Naive thymus-derived CD4-positive, alpha-beta T cell (primary cell): ENCODE data around the gene SAMD9. TPM values are rescaled to one million over a fixed set of nuclear protein-coding genes. Genes with fewer than 3 reads are reported as not detected.
"Not testable (repeated sequence)": the region's sequence is repeated elsewhere in the genome, so short reads cannot be mapped to it uniquely, and the experiment has no call there.

Source experiments
- ATAC-seq: fragments of 150-1000 bp; cut with Tn5 transposase; 2 replicates; pipeline ENCODE4 v1.10.0; 2021; ENCODE audit warnings: mild to moderate bottlenecking, moderate library complexity
- CTCF ChIA-PET: fragments of 350-600 bp; sonication (Branson Sonifier 250); formaldehyde crosslinking; loops from one replicate; lab custom pipeline; 2021; ENCODE audit warnings: antibody characterized with exemption; lab: Charles Lee
- POLR2A ChIA-PET: fragments of 350-600 bp; sonication (Branson Sonifier 250); formaldehyde crosslinking; loops from one replicate; lab custom pipeline; 2021; ENCODE audit warnings: antibody characterized with exemption, inconsistent platforms; lab: Charles Lee
- DNase-seq, 9 donors: peaks; one replicate each; pipeline versions ENCODE4 v3.0.0 to v3.0.0-alpha.2; 2020 to 2022; ENCODE audit warnings: mixed read lengths in 1 of 9
- H3K27ac ChIP-seq: one replicate; pipeline ENCODE4 v1.7.0; 2013; ENCODE audit warnings: mild to moderate bottlenecking, low read depth, low read length, moderate library complexity
- H3K27me3 ChIP-seq, 2 donors: one replicate each; pipeline ENCODE4 v1.7.0; 2013; ENCODE audit warnings: low read length in 2 of 2, mild to moderate bottlenecking in 2 of 2, moderate library complexity in 2 of 2; ENCODE audit not compliant: control insufficient read depth in 2 of 2, insufficient read depth in 2 of 2
- H3K36me3 ChIP-seq, 3 experiments: 1 replicate in 2 of 3; 2 replicates in 1 of 3; pipeline ENCODE4 v1.7.0; 2013; ENCODE audit warnings: low read length in 3 of 3, mild to moderate bottlenecking in 3 of 3, moderate library complexity in 1 of 3; ENCODE audit not compliant: insufficient read depth in 3 of 3, control insufficient read depth in 2 of 3
- H3K4me1 ChIP-seq, 2 donors: one replicate each; pipeline ENCODE4 v1.7.0; 2013; ENCODE audit warnings: low read length in 2 of 2, mild to moderate bottlenecking in 2 of 2, moderate library complexity in 1 of 2; ENCODE audit not compliant: control insufficient read depth in 2 of 2, insufficient read depth in 2 of 2
- H3K4me3 ChIP-seq: 2 replicates; pipeline ENCODE4 v1.7.0; 2013; ENCODE audit warnings: mild to moderate bottlenecking, low read length
- H3K9me3 ChIP-seq, 3 experiments: 1 replicate in 2 of 3; 2 replicates in 1 of 3; pipeline ENCODE4 v1.7.0; 2013; ENCODE audit warnings: low read length in 3 of 3; ENCODE audit not compliant: control insufficient read depth in 2 of 3
- H3K27ac Mint-ChIP-seq, 9 donors: one replicate each; pipeline ENCODE4 v1.8.0; 2020 to 2022; ENCODE audit warnings: mixed read lengths in 9 of 9, mild to moderate bottlenecking in 8 of 9, moderate library complexity in 5 of 9, inconsistent platforms in 2 of 9
- H3K27me3 Mint-ChIP-seq, 5 donors: one replicate each; pipeline ENCODE4 v1.8.0; 2021 to 2022; ENCODE audit warnings: mixed read lengths in 5 of 5, mild to moderate bottlenecking in 1 of 5
- H3K36me3 Mint-ChIP-seq, 5 donors: one replicate each; pipeline ENCODE4 v1.8.0; 2020 to 2022; ENCODE audit warnings: mixed read lengths in 5 of 5, mild to moderate bottlenecking in 3 of 5, inconsistent platforms in 1 of 5
- H3K4me1 Mint-ChIP-seq, 7 donors: one replicate each; pipeline ENCODE4 v1.8.0; 2020 to 2022; ENCODE audit warnings: mixed read lengths in 7 of 7, mild to moderate bottlenecking in 3 of 7, inconsistent platforms in 1 of 7
- H3K4me3 Mint-ChIP-seq, 10 donors: one replicate each; pipeline ENCODE4 v1.8.0; 2020 to 2022; ENCODE audit warnings: mild to moderate bottlenecking in 10 of 10, mixed read lengths in 10 of 10, moderate library complexity in 6 of 10, inconsistent platforms in 2 of 10
- H3K9me3 Mint-ChIP-seq, 11 donors: one replicate each; pipeline ENCODE4 v1.8.0; 2020 to 2022; ENCODE audit warnings: mixed read lengths in 11 of 11, mild to moderate bottlenecking in 4 of 11, inconsistent platforms in 1 of 11, moderate library complexity in 1 of 11
- intact Hi-C, 2 donors: fragments of 100-400 bp; cut with micrococcal nuclease; formaldehyde crosslinking; loops; one replicate each; pipeline ENCODE4 v1.15.1; 2023
- polyA plus RNA-seq, 2 donors: library from polyadenylated mRNA; unstranded; fragments of 300-500 nt; fragmentation: Illumina TruSeq; gene quantifications; one replicate each; pipeline ENCODE4 v1.2.3, GENCODE V29; 2021
- total RNA-seq, 6 experiments: library from RNA in 5 of 6; stranded (reverse) in 5 of 6; gene quantifications; 1 replicate in 5 of 6; 2 replicates in 1 of 6; pipeline ENCODE4 v1.2.3 and lab custom pipeline; 2021 to 2026

The SAMD9 gene
- total and polyA plus RNA-seq, 7 experiments from 2014 or later: 20.9 to 61.6 (median 27.4) TPM

DNA sequence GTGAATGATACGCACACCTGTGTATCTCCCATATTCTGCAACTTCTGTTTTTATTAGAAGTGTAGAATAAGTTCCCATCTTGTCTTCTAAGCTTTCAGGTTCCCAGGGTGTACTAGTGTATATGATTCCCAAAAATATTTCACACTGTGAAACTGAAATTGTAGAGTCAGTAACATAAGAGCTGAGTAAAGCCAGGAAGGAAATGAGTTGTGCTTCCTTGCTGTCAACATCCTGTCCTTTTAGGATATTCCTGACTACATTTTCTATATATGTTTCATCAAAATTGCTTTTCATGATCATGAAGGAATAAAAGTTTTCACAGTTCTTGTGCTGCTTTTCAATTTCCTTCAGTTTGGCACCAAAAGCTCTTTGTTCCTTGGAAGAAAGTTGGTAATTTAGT lies 15.2 kb upstream of the SAMD9 start:
- Mint-ChIP-seq H3K36me3 (peaks cover 25 to 93% (median 41%) of the 10 kb centered on the region in 5 donors), H3K27me3 (no peaks in the 10 kb centered on the region), H3K4me1 (no peaks in the 10 kb centered on the region), H3K9me3 (peaks cover 14 to 97% (median 59%) of the 10 kb centered on the region in 11 donors), H3K27ac (no peak overlapping the region), H3K4me3 (no peak overlapping the region)
- Histone ChIP-seq H3K36me3 (peaks cover 10 to 30% (median 14%) of the 10 kb centered on the region in 3 experiments), H3K9me3 (peaks cover 0 to 71% (median 28%) of the 10 kb centered on the region in 3 experiments), H3K4me1 (no peaks in the 10 kb centered on the region), H3K27me3 (no peaks in the 10 kb centered on the region), H3K27ac (no peak overlapping the region), H3K4me3 (no peak overlapping the region)
- no peak for DNase-seq
- CTCF ChIA-PET: interaction anchor here (1.2 kb wide), 1 partner anchor 12 kb away, joined by 3 read pairs; no protein-coding TSS in a partner anchor
- POLR2A ChIA-PET: interaction anchor here (1.0 kb wide), 1 partner anchor 10 kb away, joined by 4 read pairs; no protein-coding TSS in a partner anchor
- no peak for ATAC-seq
- intact Hi-C loops: no loop called here

DNA sequence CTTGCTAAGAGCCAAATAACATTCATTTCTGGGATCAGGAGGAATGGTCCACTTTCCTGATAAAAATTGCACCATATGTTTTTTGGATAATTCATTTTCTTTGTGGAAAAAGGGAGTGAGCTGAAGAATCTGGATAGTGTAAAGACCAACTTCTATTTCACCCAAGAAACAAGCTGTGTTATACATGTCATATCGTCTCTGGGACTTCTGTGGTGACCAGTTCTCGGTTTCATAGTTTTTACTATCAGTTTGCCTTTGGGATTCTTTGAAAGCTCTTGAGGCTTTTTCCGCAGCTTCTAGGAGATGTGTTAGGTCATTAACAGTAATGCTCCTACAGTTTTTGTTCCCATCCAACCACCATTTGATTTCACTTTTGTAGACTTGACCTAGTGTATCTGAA lies 14.4 kb upstream of the SAMD9 start:
- Histone ChIP-seq H3K36me3 (peaks cover 6 to 25% (median 12%) of the 10 kb centered on the region in 3 experiments), H3K9me3 (peaks cover 0 to 72% (median 28%) of the 10 kb centered on the region in 3 experiments), H3K27me3 (no peaks in the 10 kb centered on the region), H3K4me1 (no peaks in the 10 kb centered on the region), H3K27ac (no peak overlapping the region), H3K4me3 (no peak overlapping the region)
- Mint-ChIP-seq H3K4me1 (no peaks in the 10 kb centered on the region), H3K27ac (no peak overlapping the region), H3K4me3 (no peak overlapping the region), H3K36me3 (peaks cover 24 to 89% (median 36%) of the 10 kb centered on the region in 5 donors), H3K9me3 (peaks cover 13 to 100% (median 59%) of the 10 kb centered on the region in 11 donors), H3K27me3 (no peaks in the 10 kb centered on the region)
- intact Hi-C loops: no loop called here
- ATAC-seq (no peak), DNase-seq (no peak)
- CTCF ChIA-PET: interaction anchor here (1.2 kb wide), 1 partner anchor 13 kb away, joined by 3 read pairs; no protein-coding TSS in a partner anchor
- POLR2A ChIA-PET: interaction anchor here (0.6 to 1.0 kb wide), 2 partner anchors 11 to 14 kb away, joined by 3 to 4 read pairs; partner anchors contain the start of gene SAMD9

DNA sequence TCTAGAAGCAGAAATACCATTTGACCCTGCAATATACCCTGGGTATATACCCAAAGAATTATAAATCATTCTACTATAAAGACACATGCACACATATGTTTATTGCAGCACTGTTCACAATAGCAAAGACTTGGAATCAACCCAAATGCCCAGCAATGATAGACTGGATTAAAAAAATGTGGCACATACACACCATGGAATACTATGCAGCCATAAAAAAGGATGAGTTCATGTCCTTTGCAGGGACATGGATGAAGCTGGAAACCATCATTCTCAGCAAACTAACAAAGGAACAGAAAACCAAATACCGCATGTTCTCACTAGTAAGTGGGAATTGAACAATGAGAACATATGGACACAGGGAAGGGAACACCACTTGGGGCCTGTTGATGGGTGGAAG lies 9.2 kb upstream of the SAMD9 start:
- CTCF ChIA-PET, H3K4me3 ChIP-seq, H3K27me3 Mint-ChIP-seq, H3K27me3 ChIP-seq, POLR2A ChIA-PET, ATAC-seq, H3K27ac ChIP-seq, intact Hi-C loops, DNase-seq, H3K4me3 Mint-ChIP-seq, H3K27ac Mint-ChIP-seq, H3K36me3 ChIP-seq, H3K4me1 ChIP-seq, H3K4me1 Mint-ChIP-seq: not testable (repeated sequence)
- Mint-ChIP-seq H3K36me3 (peaks cover 23 to 88% (median 25%) of the 10 kb centered on the region in 5 donors), H3K9me3 (peaks cover 23 to 97% (median 58%) of the 10 kb centered on the region in 11 donors)
- H3K9me3 ChIP-seq: peaks cover 0 to 38% (median 0%) of the 10 kb centered on the region in 3 experiments

DNA sequence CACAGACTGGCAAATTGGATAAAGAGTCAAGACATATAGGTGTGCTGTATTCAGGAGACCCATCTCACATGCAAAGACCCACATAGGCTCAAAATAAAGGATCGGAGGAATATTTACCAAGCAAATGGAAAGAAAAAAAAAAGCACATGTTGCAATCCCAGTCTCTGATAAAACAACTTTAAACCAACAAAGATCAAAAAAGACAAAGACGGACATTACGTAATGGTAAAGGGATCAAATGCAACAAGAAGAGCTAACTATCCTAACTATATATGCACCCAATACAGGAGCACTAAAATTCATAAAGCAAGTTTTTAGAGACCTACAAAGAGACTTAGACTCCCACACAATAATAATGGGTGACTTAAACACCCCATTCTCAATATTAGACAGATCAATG lies 5.8 kb upstream of the SAMD9 start:
- H3K9me3 Mint-ChIP-seq: peaks cover 14 to 77% (median 46%) of the 10 kb centered on the region in 11 donors
- DNase-seq: not testable (repeated sequence)

DNA sequence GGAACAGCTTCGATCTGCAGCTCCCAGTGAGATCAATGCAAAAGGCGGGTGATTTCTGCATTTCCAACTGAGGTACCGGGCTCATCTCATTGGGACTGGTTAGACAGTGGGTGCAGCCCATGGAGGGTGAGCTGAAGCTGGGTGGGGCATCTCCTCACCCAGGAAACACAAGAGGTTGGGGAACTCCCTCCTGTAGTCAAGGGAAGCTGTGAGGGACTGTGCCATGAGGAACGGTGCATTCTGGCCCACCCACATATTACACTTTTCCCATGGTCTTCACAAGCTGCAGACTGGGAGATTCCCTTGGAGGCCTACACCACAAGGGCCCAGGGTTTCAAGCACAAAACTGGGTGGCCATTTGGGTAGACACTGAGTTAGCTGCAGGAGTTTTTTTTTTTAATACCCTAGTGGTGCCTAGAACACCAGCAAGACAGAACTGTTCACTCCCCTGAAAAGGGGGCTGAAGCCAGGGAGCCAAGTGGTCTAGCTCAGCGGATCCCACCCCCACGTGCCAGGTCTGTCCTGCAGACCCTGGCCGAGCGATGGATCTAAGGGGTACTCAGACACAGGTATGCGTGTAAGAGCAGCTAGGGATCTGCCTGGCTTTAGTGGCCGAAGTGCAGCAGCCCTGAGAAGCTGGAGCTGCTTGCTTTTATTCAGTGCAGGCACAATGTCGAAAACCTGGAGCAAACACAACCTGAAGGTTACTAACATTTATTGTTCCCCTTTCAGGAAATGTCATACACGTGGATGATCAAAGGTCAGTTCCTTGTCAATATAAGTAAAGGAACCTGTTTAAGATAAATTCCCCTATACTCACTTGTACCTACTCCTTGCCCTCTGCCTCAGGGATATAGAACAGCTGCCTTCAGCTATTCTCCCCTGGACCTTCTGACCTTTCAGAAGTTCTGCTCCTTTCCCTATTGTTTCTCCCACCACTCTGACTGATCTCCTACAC lies 3.1 kb upstream of the SAMD9 start:
- DNase-seq: no peak
- no peak for ATAC-seq
- H3K9me3 Mint-ChIP-seq: peaks cover 6 to 56% (median 31%) of the 10 kb centered on the region in 11 donors
- no peaks in the 10 kb centered on the region for H3K27me3 Mint-ChIP-seq
- intact Hi-C loops: no loop called here
- Histone ChIP-seq H3K27ac (no peak overlapping the region), H3K36me3 (no peaks in the 10 kb centered on the region), H3K4me1 (peaks cover 8 to 9% of the 10 kb centered on the region in 2 donors), H3K4me3 (no peak overlapping the region), H3K9me3 (no peaks in the 10 kb centered on the region), H3K27me3 (no peaks in the 10 kb centered on the region)
- ChIA-PET CTCF (interaction anchor here (1.0 kb wide), 1 partner anchor 24 kb away, joined by 3 read pairs; no protein-coding TSS in a partner anchor), POLR2A (interaction anchor here (0.6 to 1.6 kb wide), 3 partner anchors 15 to 565 kb away, joined by 3 to 4 read pairs (median 3); no protein-coding TSS in a partner anchor)
- H3K4me3 Mint-ChIP-seq: no peak overlapping the region
- H3K4me1 Mint-ChIP-seq: peaks cover 14 to 33% (median 25%) of the 10 kb centered on the region in 7 donors
- H3K36me3 Mint-ChIP-seq: peaks cover 21 to 83% (median 42%) of the 10 kb centered on the region in 5 donors
- H3K27ac Mint-ChIP-seq: peak overlapping the region in 2 of 9 donors; percentile 31 to 98

More for the DNA sequence above, 5.8 kb upstream of the SAMD9 start:
- H3K9me3 ChIP-seq, H3K27ac ChIP-seq, intact Hi-C loops, ATAC-seq, H3K4me3 ChIP-seq, H3K36me3 ChIP-seq, H3K4me3 Mint-ChIP-seq, H3K27me3 Mint-ChIP-seq, POLR2A ChIA-PET, H3K27ac Mint-ChIP-seq, H3K4me1 ChIP-seq, H3K27me3 ChIP-seq, CTCF ChIA-PET: not testable (repeated sequence)
- Mint-ChIP-seq H3K4me1 (peaks cover 0 to 13% (median under 1%) of the 10 kb centered on the region in 7 donors), H3K36me3 (peaks cover 21 to 86% (median 40%) of the 10 kb centered on the region in 5 donors)

DNA sequence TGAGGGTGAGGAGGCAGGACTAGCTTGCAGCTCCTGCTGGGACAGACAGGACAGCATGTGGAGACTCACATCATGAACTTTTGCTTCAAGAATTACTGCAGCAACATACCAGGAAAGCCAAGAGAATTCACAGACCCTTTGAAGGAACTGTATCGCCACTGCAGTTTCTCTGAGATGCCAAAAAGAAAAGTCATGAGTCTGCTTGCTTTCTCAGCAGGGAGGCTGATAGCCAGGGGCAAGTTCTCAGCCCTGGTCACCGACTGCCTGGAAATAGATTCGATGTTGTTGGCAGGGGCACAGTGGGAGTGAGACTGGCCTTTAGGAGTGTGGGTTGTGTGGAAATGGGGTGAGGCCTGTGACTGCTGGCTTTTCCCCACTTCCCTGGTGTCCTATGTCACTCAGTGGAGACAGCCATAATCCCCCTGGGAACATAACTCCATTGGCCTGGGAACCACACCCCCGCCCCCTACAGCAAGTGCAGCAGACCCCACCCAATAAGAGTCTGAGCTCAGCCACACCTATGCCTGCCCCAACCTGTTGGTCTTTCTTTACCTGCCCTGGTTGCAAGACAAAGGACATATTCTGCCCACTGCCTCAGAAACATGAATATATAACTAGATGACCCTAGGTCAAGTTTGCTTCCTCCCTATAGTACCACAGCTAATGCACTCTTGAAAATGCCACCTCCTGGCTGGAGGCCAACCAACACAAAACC lies 1.6 kb upstream of the SAMD9 start:
- DNase-seq: no peak
- H3K27me3 Mint-ChIP-seq: no peaks in the 10 kb centered on the region

More for the DNA sequence above, 1.6 kb upstream of the SAMD9 start:
- Histone ChIP-seq H3K9me3 (no peaks in the 10 kb centered on the region), H3K36me3 (peaks cover 0 to 7% (median 4%) of the 10 kb centered on the region in 3 experiments), H3K27me3 (no peaks in the 10 kb centered on the region), H3K4me3 (no peak overlapping the region), H3K27ac (no peak overlapping the region), H3K4me1 (peaks cover 12 to 20% of the 10 kb centered on the region in 2 donors)
- H3K4me3 Mint-ChIP-seq: peak overlapping the region in 3 of 10 donors; percentile 1 to 14 (median 11)
- H3K9me3 Mint-ChIP-seq: peaks cover 11 to 52% (median 27%) of the 10 kb centered on the region in 11 donors
- ChIA-PET CTCF (interaction anchor here (1.0 kb wide), 1 partner anchor 112 kb away, joined by 3 read pairs; no protein-coding TSS in a partner anchor), POLR2A (no interaction called here)
- intact Hi-C loops: loop anchor here (2.0 to 10.0 kb wide), 10 partner anchors 63 to 1538 kb away; partner anchors contain the start of genes ANKIB1 (in 1 of the 2), GATAD1 (in 1 of the 2), KRIT1 (in 1 of the 2) and MTERF1 (in 1 of the 2)
- ATAC-seq: no peak
- peak overlapping the region in 5 of 9 donors; percentile 54 to 98 (median 92) for H3K27ac Mint-ChIP-seq
- peaks cover 30 to 49% (median 41%) of the 10 kb centered on the region in 7 donors for H3K4me1 Mint-ChIP-seq
- peaks cover 21 to 82% (median 46%) of the 10 kb centered on the region in 5 donors for H3K36me3 Mint-ChIP-seq
